ENCODE results near the gene NDST4.

- TF ChIP-seq, protein P1, sequence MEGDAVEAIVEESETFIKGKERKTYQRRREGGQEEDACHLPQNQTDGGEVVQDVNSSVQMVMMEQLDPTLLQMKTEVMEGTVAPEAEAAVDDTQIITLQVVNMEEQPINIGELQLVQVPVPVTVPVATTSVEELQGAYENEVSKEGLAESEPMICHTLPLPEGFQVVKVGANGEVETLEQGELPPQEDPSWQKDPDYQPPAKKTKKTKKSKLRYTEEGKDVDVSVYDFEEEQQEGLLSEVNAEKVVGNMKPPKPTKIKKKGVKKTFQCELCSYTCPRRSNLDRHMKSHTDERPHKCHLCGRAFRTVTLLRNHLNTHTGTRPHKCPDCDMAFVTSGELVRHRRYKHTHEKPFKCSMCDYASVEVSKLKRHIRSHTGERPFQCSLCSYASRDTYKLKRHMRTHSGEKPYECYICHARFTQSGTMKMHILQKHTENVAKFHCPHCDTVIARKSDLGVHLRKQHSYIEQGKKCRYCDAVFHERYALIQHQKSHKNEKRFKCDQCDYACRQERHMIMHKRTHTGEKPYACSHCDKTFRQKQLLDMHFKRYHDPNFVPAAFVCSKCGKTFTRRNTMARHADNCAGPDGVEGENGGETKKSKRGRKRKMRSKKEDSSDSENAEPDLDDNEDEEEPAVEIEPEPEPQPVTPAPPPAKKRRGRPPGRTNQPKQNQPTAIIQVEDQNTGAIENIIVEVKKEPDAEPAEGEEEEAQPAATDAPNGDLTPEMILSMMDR (IDR thresholded peaks at IDR 0.05): no peak
- TF ChIP-seq EZH2 (IDR thresholded peaks at IDR 0.05) (no peak), EZH2phosphoT487 (IDR thresholded peaks at IDR 0.05) (no peak)
These were observed 171.9 kb downstream of the NDST4 start for GRCh38 chr4:114941503-114941902.
